ENCODE measurements around the gene DNAJB13.
A peak's percentile ranks its signal among the peaks of the same experiment; 100 is the strongest.

- TF ChIP-seq CTCF (IDR thresholded peaks at IDR 0.05) = no peak
- TF ChIP-seq POLR2A (IDR thresholded peaks at IDR 0.05) = peak in 1 of 2 donors; percentile 33
These were observed 67.6 kb downstream of the DNAJB13 start for GRCh38 chr11:74018331-74019005.

Data from adrenal gland (tissue), 5 donors.